NCI-H226 (cell line): Measurements from ENCODE around the gene PRPF8.
A peak's percentile ranks its signal among the peaks of the same experiment; 100 is the strongest.

Experiments
- DNase-seq: peaks from one replicate; pipeline ENCODE4 v3.0.0-alpha.2; 2015

Gene PRPF8

GRCh38 chr17:1624650-1625049, 60.0 kb downstream of the PRPF8 start:
- DNase-seq = no peak

GRCh38 chr17:1623057-1623630, 61.5 kb downstream of the PRPF8 start:
- DNase-seq = no peak

- DNase-seq = no peak
Observed at GRCh38 chr17:1621273-1621954, 63.3 kb downstream of the PRPF8 start.

GRCh38 chr17:1620486-1620885, 64.2 kb downstream of the PRPF8 start:
- DNase-seq = no peak

- peak; percentile 92 for DNase-seq
Observed at GRCh38 chr17:1617620-1618174, 67.0 kb downstream of the PRPF8 start.

- no peak for DNase-seq
Observed at GRCh38 chr17:1616101-1616500, 68.6 kb downstream of the PRPF8 start.

- DNase-seq = no peak
Observed at GRCh38 chr17:1612400-1612799, 72.3 kb downstream of the PRPF8 start.

- no peak for DNase-seq
Observed at GRCh38 chr17:1611715-1612114, 73.0 kb downstream of the PRPF8 start.

- no peak for DNase-seq
Observed at GRCh38 chr17:1608676-1609075, 76.0 kb downstream of the PRPF8 start.

- DNase-seq = no peak
Observed at GRCh38 chr17:1607971-1608320, 76.7 kb downstream of the PRPF8 start.

- no peak for DNase-seq
Observed at GRCh38 chr17:1606352-1606985, 78.2 kb downstream of the PRPF8 start.

GRCh38 chr17:1605681-1606351, 78.9 kb downstream of the PRPF8 start:
- DNase-seq = no peak

GRCh38 chr17:1604831-1605528, 79.7 kb downstream of the PRPF8 start:
- no peak for DNase-seq

GRCh38 chr17:1601571-1601970, 83.1 kb downstream of the PRPF8 start:
- no peak for DNase-seq
